Inferior parietal cortex (tissue), 1 donor: ENCODE data around the gene DBR1.

ENCODE experiments used
- DNase-seq: peaks from one replicate; pipeline ENCODE4 v3.0.0-alpha.2; 2016; ENCODE audit errors: extremely low spot score

DBR1 gene

GRCh38 chr3:138124706-138125355 lies 49.9 kb downstream of the DBR1 start:
- no peak for DNase-seq

GRCh38 chr3:138124188-138124587 lies 50.5 kb downstream of the DBR1 start:
- no peak for DNase-seq

- DNase-seq, result no peak
These were observed 55.3 kb downstream of the DBR1 start for GRCh38 chr3:138119423-138119766.

GRCh38 chr3:138118612-138119422 lies 55.9 kb downstream of the DBR1 start:
- DNase-seq, result peak; percentile 82

- DNase-seq, result no peak
These were observed 59.4 kb downstream of the DBR1 start, which contains the start of gene DZIP1L for GRCh38 chr3:138114988-138115971. Gene DZIP1L (minus strand): TSS chr3:138115608. CDS start chr3:138103971, 11,637 bp downstream.

- no peak for DNase-seq
These were observed 60.2 kb downstream of the DBR1 start for GRCh38 chr3:138114431-138114918.

DNA sequence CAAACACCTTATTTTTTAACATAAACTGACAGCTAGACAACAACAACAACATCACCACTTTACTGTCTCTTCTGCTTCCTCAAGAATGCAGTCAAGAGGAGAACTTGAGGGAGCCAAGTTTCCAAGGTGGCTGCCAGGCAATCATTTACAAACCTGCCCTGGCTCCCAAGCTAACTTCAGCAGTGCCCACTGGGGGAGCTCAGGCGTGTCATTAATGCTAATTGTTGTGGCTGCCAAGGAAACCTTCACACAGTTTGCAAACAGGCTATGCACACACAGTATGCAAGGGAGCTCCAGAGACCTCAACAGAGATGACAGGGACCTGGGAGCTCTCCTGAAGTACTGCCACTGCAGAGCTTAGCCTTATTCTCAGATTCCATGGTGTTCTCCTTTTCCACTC lies 61.4 kb downstream of the DBR1 start:
- DNase-seq, result no peak

- no peak for DNase-seq
These were observed 62.4 kb downstream of the DBR1 start for GRCh38 chr3:138112362-138112761.
